ENCODE results near the gene SH3RF3.

The SH3RF3 gene

DNA sequence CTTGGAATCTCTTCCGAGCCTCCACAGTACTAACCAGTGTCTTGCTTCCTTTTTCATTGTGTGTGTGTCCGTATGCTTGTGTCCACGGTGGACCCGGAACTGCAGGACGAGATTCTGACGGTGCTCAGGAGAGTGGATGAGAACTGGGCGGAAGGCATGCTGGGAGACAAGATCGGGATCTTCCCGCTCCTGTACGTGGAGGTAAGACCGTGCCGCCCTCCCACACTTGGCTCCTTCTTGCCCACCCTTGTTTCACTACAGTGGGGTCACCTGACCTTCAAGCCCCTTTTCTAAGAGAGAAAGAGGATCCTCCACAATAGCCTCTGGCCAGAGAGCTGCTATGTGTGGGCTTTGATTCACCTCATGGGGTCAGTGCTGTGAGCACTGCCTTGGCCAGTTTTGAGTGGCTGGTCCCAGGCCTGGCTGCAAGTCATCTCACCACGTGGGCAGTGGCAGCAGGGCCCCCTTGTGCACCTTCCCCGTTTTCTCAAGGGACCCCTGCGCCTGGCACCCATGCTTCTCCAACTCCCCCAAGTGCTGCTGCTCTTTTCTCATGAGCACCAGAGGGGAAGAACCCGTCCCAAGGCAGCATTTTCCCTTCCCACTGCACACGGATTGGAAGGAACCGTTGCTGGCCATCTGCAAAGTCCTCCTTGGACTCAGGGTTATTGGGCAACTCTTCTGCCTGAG lies 242.6 kb downstream of the SH3RF3 start:
- no peak overlapping the region for H3K4me3 ChIP-seq (ENCODE audit: control insufficient read depth, low read depth, low read length)
- TF ChIP-seq, protein P1, sequence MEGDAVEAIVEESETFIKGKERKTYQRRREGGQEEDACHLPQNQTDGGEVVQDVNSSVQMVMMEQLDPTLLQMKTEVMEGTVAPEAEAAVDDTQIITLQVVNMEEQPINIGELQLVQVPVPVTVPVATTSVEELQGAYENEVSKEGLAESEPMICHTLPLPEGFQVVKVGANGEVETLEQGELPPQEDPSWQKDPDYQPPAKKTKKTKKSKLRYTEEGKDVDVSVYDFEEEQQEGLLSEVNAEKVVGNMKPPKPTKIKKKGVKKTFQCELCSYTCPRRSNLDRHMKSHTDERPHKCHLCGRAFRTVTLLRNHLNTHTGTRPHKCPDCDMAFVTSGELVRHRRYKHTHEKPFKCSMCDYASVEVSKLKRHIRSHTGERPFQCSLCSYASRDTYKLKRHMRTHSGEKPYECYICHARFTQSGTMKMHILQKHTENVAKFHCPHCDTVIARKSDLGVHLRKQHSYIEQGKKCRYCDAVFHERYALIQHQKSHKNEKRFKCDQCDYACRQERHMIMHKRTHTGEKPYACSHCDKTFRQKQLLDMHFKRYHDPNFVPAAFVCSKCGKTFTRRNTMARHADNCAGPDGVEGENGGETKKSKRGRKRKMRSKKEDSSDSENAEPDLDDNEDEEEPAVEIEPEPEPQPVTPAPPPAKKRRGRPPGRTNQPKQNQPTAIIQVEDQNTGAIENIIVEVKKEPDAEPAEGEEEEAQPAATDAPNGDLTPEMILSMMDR (IDR thresholded peaks at IDR 0.05; ENCODE audit: control insufficient read depth, insufficient read depth, low read depth, low read length, missing control alignments), result no peak
- no peak for DNase-seq (ENCODE audit: low read depth)

- TF ChIP-seq, protein P1 (IDR thresholded peaks at IDR 0.05; ENCODE audit: control insufficient read depth, insufficient read depth, low read depth, low read length, missing control alignments), result no peak
- H3K4me3 ChIP-seq (ENCODE audit: control insufficient read depth, low read depth, low read length), result no peak overlapping the region
- DNase-seq (ENCODE audit: low read depth), result no peak
These were observed 243.2 kb downstream of the SH3RF3 start for GRCh38 chr2:109372171-109372568.

DNA sequence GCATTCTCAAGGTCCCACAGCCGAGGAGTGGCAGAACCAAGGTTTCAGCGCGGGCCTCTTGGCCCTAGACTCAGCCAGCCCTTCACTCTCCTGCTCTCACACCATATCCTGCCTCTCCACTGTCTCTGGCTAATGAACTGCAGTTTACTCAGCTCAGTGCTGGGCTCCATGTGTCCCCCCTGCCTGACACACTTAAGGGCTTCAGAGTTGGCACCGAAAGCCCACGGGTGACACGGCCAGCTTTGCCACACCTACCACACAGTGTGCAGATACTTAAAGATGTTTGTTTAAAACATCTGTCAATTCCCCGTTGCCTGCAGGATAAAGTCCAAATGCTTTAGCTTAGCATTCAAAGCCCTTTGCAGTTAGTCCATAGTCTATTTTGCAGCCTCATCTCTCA lies 243.6 kb downstream of the SH3RF3 start:
- DNase-seq (ENCODE audit: low read depth), result no peak
- no peak overlapping the region for H3K4me3 ChIP-seq (ENCODE audit: control insufficient read depth, low read depth, low read length)
- TF ChIP-seq, protein P1 (IDR thresholded peaks at IDR 0.05; ENCODE audit: control insufficient read depth, insufficient read depth, low read depth, low read length, missing control alignments), result no peak

GRCh38 chr2:109373791-109374547 lies 245.0 kb downstream of the SH3RF3 start:
- DNase-seq (ENCODE audit: low read depth), result no peak
- TF ChIP-seq, protein P1 (IDR thresholded peaks at IDR 0.05; ENCODE audit: control insufficient read depth, insufficient read depth, low read depth, low read length, missing control alignments), result no peak
- H3K4me3 ChIP-seq (ENCODE audit: control insufficient read depth, low read depth, low read length), result no peak overlapping the region

DNA sequence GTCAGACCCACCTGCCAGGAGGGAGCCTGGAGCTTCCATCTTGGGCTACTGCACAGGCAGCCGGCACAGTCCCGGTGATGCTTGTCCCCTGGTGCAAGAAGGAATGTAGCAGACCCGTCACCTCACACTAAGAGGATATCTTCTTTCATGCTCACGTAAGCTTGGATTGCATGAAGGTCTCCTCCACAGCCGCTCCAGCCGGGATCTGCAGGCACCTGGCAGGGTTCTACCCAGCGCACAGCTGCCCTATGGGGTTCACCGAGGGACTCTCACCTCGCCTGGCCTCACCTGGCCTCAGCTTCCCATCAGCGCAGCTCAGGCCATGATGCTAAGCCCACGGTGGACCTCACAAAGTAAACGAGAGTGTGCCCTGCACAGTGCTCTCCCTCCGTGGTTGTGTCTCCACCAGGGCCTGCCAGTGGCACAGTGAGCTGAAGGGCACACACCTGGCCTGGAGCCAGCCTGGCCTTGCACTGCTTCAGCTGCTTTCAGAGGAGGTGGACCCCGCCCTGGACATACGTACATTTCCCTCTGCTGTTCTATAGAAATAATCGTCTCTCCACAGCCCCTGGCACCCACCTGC lies 245.6 kb downstream of the SH3RF3 start:
- no peak overlapping the region for H3K4me3 ChIP-seq (ENCODE audit: control insufficient read depth, low read depth, low read length)
- DNase-seq (ENCODE audit: low read depth), result no peak
- TF ChIP-seq, protein P1 (IDR thresholded peaks at IDR 0.05; ENCODE audit: control insufficient read depth, insufficient read depth, low read depth, low read length, missing control alignments), result no peak

DNA sequence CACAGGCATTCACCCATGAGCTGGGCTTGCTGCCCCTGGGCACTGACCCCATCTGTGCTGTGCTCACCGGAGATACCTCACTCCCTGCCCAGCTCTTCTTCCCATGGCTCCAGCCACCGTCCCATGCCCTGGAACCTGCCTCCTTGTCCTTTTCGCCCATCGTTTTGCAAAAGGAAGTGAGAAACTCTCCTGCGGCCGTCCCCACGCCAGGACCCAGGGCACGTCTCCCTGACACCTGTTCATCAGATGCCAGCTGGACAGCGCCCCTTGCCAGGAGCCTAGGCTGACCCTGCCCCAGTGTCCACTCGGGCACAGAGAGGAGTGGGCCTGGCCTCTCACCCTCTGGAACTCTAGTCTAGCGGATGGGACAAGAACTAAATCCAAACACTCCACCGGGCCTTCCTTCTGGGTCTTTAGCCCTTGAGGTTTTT lies 246.1 kb downstream of the SH3RF3 start:
- TF ChIP-seq, protein P1 (IDR thresholded peaks at IDR 0.05; ENCODE audit: control insufficient read depth, insufficient read depth, low read depth, low read length, missing control alignments), result no peak
- DNase-seq (ENCODE audit: low read depth), result no peak
- H3K4me3 ChIP-seq (ENCODE audit: control insufficient read depth, low read depth, low read length), result no peak overlapping the region
